K562 (cell line): ENCODE measurements around the gene COL26A1. TPM values are rescaled to one million over a fixed set of nuclear protein-coding genes. Genes with fewer than 3 reads are reported as not detected.

Experiments
- BACH1 ChIP-seq: fragments of 200-800 bp; sonication (Bioruptor generic); IDR thresholded peaks from 2 replicates; pipeline ENCODE4 v1.6.1; 2016; ENCODE audit warnings: missing genetic modification characterization, missing compliant biosample characterization
- CSDE1 ChIP-seq, 2 experiments: fragments of 450-650 bp; IDR thresholded peaks; 2 replicates each; pipeline ENCODE4 v1.6.1; 2016; ENCODE audit warnings: mild to moderate bottlenecking in 1 of 2
- FUS ChIP-seq: fragments of 200-400 bp; formaldehyde crosslinking; optimal IDR thresholded peaks from 2 replicates; pipeline ENCODE3; 2017; ENCODE audit warnings: low read depth, low read length
- KAT8 ChIP-seq: fragments of 450-650 bp; IDR thresholded peaks from 2 replicates; pipeline ENCODE4 v1.6.1; 2016; ENCODE audit warnings: low read depth, mild to moderate bottlenecking
- MAFF ChIP-seq: IDR thresholded peaks from 2 replicates; pipeline ENCODE4 v1.6.1; 2012; ENCODE audit warnings: low read length, improper control_type of control experiment
- MECOM ChIP-seq: fragments of 250-450 bp; sonication (Bioruptor Pico); IDR thresholded peaks from 2 replicates; pipeline ENCODE4 v1.8.0; 2022; ENCODE audit warnings: inconsistent platforms
- PHTF2 ChIP-seq: fragments of 250-450 bp; sonication (Bioruptor Pico); IDR thresholded peaks from 2 replicates; pipeline ENCODE4 v1.5.0; 2021; ENCODE audit warnings: mild to moderate bottlenecking
- RBM17 ChIP-seq: fragments of 200-400 bp; formaldehyde crosslinking; IDR thresholded peaks from 2 replicates; pipeline ENCODE4 v1.6.1; 2017; ENCODE audit warnings: low read depth, mild to moderate bottlenecking, low read length, borderline replicate concordance
- THRAP3 ChIP-seq: fragments of 450-650 bp; IDR thresholded peaks from 2 replicates; pipeline ENCODE4 v1.6.1; 2016; ENCODE audit warnings: mild to moderate bottlenecking, inconsistent platforms, borderline replicate concordance
- ZBTB7A ChIP-seq: IDR thresholded peaks from 2 replicates; pipeline ENCODE4 v1.6.1; 2011; ENCODE audit warnings: low read depth, mild to moderate bottlenecking, low read length, moderate library complexity, borderline replicate concordance; ENCODE audit not compliant: control insufficient read depth
- ZKSCAN1 ChIP-seq: fragments of 150-350 bp; IDR thresholded peaks from 2 replicates; pipeline ENCODE4 v1.6.1; 2016; ENCODE audit warnings: low read depth, low read length
- ZNF311 ChIP-seq: fragments of 250-450 bp; sonication (Bioruptor Pico); IDR thresholded peaks from 2 replicates; pipeline ENCODE4 v1.4.0; 2020; ENCODE audit warnings: mild to moderate bottlenecking, moderate library complexity
- polyA plus RNA-seq, 8 experiments: library from polyadenylated mRNA; depleted of rRNA in 4 of 8; stranded (reverse) in 5 of 8; unstranded in 3 of 8; fragments of >200 nt; fragmentation: Nextera tagmentation in 2 of 8; fragmentation: Illumina TruSeq in 1 of 8; extraction: Ambion mirVana in 2 of 8; extraction: Trizol in 1 of 8; gene quantifications; 2 replicates each; pipeline versions ENCODE4 v1.2.1 to v1.2.3, GENCODE V29; 2011 to 2014; ENCODE audit warnings: inconsistent platforms in 1 of 8, missing spikeins in 1 of 8
- total RNA-seq, 7 experiments: library from RNA; depleted of rRNA in 6 of 7; stranded (reverse); fragments of >200 nt in 6 of 7; fragmentation: Illumina TruSeq in 2 of 7; extraction: Trizol in 2 of 7; gene quantifications; 2 replicates each; pipeline versions ENCODE4 v1.2.1 to v1.2.3, GENCODE V29; 2011 to 2021; ENCODE audit warnings: low replicate concordance in 1 of 7
- TF ChIP-seq, protein P1 (sequence below): fragments of 250-450 bp; sonication (Bioruptor Pico); IDR thresholded peaks from 2 replicates; pipeline ENCODE4 v1.9.0; 2021; ENCODE audit warnings: mild to moderate bottlenecking, inconsistent platforms
- TF ChIP-seq, protein P2 (sequence below): fragments of 200-800 bp; sonication (Bioruptor generic); IDR thresholded peaks from 2 replicates; pipeline ENCODE4 v1.6.1; 2016; ENCODE audit warnings: missing genetic modification characterization, missing compliant biosample characterization
- TF ChIP-seq, protein P3 (sequence below), 2 experiments: fragments of 450-650 bp in 1 of 2; sonication (generic) in 1 of 2; formaldehyde crosslinking; conservative IDR thresholded peaks; 2 replicates each; pipeline versions ENCODE4 v1.4.0 to v1.8.1; 2020 to 2022; ENCODE audit warnings: mild to moderate bottlenecking in 1 of 2, missing genetic modification reagents in 1 of 2
- TF ChIP-seq, protein P4 (sequence below): conservative IDR thresholded peaks from 2 replicates; pipeline ENCODE4 v1.6.1; 2011; ENCODE audit warnings: low read depth, mild to moderate bottlenecking, low read length; ENCODE audit not compliant: control insufficient read depth

The COL26A1 gene
- total and polyA plus RNA-seq, 9 of the 15 experiments (the other 6 are each of a cell fraction or from before 2014, with no cell fraction given), result 0.04 to 0.39 (median 0.07) TPM; not detected in 5

DNA sequence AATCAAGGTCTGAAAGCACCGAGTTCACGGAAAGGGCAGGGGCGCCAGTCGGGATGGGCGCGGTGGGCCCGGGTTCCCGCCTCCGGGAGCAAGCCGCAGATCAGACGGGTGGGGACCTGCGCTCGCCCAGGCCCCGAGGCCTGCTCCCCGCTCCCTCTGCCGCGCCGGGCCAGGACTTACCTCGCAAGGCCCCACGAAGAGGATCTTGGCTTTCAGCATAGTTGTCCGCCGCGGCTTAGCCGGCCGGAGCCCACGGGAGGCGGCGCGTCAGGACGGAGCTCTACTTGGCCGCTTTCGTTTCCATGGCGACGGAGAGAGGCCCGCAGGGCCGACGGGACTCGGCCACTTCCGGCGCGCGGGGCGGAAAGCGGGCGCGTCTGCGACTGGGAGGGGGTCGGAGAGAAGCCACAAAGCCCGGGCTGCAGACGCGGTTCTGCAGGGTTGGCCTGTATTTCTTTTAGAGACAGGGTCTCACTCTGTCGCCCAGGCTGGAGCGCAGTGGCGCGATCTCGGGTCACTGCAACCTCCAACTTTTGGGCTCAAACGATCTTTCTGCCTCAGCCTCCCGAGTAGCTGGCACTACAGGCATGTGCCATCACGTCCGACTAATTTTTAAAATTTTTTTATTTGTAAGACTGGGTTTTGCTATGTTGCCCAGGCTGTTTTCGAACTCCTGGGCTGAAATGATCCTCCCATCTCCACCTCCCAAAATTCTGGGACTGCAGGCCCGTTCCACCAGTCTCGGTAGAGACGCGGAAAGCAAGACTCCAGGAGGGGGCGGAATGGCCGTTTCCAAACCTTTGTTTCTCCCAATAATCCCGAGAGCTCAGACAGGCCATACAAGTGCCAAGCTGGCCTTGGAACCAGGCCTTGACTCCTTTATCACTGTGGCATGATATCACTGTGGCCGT lies 40.9 kb upstream of the COL26A1 start, which contains the start of gene IFT22 (continued):
- TF ChIP-seq, protein P1, sequence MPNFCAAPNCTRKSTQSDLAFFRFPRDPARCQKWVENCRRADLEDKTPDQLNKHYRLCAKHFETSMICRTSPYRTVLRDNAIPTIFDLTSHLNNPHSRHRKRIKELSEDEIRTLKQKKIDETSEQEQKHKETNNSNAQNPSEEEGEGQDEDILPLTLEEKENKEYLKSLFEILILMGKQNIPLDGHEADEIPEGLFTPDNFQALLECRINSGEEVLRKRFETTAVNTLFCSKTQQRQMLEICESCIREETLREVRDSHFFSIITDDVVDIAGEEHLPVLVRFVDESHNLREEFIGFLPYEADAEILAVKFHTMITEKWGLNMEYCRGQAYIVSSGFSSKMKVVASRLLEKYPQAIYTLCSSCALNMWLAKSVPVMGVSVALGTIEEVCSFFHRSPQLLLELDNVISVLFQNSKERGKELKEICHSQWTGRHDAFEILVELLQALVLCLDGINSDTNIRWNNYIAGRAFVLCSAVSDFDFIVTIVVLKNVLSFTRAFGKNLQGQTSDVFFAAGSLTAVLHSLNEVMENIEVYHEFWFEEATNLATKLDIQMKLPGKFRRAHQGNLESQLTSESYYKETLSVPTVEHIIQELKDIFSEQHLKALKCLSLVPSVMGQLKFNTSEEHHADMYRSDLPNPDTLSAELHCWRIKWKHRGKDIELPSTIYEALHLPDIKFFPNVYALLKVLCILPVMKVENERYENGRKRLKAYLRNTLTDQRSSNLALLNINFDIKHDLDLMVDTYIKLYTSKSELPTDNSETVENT (CRISPR knock-in tag), result peak; percentile 56; the same call in 1 of the 2 replicates
- TF ChIP-seq RBM17 (no peak), THRAP3 (no peak), KAT8 (no peak), CSDE1 (IDR thresholded peaks at IDR 0.05) (peak in 1 of 2 experiments; percentile 80; a peak in 2 of 4 replicates), ZKSCAN1 (no peak), FUS (no peak), BACH1 (tag) (no peak), PHTF2 (CRISPR knock-in tag) (no peak), ZNF311 (CRISPR knock-in tag) (no peak), MECOM (CRISPR knock-in tag) (no peak), ZBTB7A (no peak), MAFF (no peak)
- TF ChIP-seq, protein P2, sequence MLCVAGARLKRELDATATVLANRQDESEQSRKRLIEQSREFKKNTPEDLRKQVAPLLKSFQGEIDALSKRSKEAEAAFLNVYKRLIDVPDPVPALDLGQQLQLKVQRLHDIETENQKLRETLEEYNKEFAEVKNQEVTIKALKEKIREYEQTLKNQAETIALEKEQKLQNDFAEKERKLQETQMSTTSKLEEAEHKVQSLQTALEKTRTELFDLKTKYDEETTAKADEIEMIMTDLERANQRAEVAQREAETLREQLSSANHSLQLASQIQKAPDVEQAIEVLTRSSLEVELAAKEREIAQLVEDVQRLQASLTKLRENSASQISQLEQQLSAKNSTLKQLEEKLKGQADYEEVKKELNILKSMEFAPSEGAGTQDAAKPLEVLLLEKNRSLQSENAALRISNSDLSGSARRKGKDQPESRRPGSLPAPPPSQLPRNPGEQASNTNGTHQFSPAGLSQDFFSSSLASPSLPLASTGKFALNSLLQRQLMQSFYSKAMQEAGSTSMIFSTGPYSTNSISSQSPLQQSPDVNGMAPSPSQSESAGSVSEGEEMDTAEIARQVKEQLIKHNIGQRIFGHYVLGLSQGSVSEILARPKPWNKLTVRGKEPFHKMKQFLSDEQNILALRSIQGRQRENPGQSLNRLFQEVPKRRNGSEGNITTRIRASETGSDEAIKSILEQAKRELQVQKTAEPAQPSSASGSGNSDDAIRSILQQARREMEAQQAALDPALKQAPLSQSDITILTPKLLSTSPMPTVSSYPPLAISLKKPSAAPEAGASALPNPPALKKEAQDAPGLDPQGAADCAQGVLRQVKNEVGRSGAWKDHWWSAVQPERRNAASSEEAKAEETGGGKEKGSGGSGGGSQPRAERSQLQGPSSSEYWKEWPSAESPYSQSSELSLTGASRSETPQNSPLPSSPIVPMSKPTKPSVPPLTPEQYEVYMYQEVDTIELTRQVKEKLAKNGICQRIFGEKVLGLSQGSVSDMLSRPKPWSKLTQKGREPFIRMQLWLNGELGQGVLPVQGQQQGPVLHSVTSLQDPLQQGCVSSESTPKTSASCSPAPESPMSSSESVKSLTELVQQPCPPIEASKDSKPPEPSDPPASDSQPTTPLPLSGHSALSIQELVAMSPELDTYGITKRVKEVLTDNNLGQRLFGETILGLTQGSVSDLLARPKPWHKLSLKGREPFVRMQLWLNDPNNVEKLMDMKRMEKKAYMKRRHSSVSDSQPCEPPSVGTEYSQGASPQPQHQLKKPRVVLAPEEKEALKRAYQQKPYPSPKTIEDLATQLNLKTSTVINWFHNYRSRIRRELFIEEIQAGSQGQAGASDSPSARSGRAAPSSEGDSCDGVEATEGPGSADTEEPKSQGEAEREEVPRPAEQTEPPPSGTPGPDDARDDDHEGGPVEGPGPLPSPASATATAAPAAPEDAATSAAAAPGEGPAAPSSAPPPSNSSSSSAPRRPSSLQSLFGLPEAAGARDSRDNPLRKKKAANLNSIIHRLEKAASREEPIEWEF (CRISPR knock-in tag), result no peak
- TF ChIP-seq, protein P3, sequence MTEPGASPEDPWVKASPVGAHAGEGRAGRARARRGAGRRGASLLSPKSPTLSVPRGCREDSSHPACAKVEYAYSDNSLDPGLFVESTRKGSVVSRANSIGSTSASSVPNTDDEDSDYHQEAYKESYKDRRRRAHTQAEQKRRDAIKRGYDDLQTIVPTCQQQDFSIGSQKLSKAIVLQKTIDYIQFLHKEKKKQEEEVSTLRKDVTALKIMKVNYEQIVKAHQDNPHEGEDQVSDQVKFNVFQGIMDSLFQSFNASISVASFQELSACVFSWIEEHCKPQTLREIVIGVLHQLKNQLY (CRISPR knock-in tag; conservative IDR thresholded peaks at IDR 0.05), result no peak
- TF ChIP-seq, protein P4, sequence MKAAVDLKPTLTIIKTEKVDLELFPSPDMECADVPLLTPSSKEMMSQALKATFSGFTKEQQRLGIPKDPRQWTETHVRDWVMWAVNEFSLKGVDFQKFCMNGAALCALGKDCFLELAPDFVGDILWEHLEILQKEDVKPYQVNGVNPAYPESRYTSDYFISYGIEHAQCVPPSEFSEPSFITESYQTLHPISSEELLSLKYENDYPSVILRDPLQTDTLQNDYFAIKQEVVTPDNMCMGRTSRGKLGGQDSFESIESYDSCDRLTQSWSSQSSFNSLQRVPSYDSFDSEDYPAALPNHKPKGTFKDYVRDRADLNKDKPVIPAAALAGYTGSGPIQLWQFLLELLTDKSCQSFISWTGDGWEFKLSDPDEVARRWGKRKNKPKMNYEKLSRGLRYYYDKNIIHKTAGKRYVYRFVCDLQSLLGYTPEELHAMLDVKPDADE, result 0 out of 2 replicates have a peak, but pooled peaks have one; percentile 34
